CD4-positive, alpha-beta T cell treated with Interleukin-4 for 1 hour (primary cell): ENCODE results near the gene TANC1.

Experiments used
- DNase-seq, 2 donors: peaks; one replicate each; pipeline ENCODE4 v3.0.0-alpha.2; 2020 to 2022

TANC1 gene

GRCh38 chr2:159175927-159176326, 207.5 kb downstream of the TANC1 start:
- no peak for DNase-seq

GRCh38 chr2:159176555-159176954, 208.1 kb downstream of the TANC1 start:
- no peak for DNase-seq

- no peak for DNase-seq
These were observed 208.9 kb downstream of the TANC1 start for GRCh38 chr2:159177357-159177756.

GRCh38 chr2:159177957-159178356, 209.5 kb downstream of the TANC1 start:
- no peak for DNase-seq

GRCh38 chr2:159179096-159179495, 210.7 kb downstream of the TANC1 start:
- DNase-seq, result no peak

DNA sequence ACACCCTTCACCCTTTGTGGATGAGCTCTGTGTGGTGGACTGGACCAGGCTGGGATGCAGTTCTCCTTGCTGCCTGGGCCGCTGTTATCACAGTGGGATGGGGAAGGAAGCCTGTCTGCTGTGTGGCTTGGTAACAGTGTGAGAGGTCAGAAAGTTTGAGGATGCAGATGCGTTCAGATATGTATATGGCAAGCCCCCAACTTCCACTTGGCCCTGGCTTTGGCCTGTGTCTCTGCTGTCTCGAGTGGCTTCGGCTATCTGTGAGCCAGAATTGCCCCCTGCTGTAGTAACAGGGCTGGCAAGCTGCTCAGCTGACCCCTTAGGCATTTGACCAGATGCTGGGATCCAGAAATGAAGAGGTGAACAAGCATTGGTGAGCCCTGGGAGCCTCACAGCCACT, 211.3 kb downstream of the TANC1 start:
- DNase-seq, result no peak

DNA sequence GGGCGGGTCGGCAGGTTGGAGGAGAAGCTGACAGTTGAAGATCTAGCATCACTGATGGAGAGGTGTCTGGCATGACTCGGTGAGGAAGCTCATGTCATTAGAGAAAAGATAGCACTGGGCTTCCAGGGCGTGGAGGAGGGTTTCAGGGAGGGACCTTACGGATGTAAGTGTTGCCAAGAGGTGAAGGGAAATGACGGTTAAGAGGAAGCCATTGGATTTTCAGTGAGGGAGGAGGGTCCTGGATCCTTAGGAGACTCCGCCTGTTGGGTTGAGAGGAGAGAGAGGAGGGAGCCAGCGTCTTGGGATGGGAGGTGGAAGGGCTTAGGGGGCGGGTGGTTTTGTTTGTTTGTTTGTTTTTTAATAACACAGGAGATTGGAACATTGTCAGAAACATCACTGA, 214.9 kb downstream of the TANC1 start:
- DNase-seq, result no peak

GRCh38 chr2:159185401-159186130, 217.1 kb downstream of the TANC1 start:
- peak; percentile 19 to 28 for DNase-seq

DNA sequence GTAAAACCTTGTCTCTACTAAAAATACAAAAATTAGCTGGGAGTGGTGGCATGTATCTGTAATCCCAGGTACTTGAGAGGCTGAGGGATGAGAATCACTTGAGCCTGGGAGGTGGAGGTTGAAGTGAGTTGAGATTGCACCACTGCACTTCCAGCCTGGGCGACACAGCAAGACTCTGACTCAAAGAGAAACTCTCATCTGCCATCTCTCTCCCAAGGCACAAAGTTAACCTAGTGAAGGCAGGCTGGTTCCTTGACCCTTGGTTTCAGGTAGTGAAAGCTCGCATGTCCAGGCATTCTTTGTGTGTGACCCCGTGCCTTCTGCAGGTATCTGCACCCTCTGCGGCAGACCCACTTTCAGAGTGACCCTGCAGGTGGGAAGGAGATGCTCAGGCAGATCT, 218.0 kb downstream of the TANC1 start:
- no peak for DNase-seq

DNA sequence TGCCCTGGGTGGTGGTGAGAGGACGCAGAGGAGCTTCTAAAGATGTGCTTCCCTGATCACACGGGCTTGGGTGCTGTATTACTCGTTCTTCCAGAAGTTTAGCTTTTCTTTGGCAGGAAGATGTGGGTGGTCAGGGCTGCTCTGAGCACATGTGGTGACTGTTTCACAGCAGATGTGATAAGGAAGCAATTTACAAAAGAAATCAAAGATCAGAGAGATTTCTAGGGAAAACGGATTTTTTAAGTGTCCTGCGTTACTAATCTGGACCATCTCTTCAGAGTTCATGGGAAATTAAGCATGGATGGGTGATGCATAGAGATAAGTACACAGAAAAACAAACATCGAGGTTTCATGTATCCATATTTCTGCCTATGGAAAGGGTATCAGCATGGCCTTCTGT, 218.7 kb downstream of the TANC1 start:
- no peak for DNase-seq

DNA sequence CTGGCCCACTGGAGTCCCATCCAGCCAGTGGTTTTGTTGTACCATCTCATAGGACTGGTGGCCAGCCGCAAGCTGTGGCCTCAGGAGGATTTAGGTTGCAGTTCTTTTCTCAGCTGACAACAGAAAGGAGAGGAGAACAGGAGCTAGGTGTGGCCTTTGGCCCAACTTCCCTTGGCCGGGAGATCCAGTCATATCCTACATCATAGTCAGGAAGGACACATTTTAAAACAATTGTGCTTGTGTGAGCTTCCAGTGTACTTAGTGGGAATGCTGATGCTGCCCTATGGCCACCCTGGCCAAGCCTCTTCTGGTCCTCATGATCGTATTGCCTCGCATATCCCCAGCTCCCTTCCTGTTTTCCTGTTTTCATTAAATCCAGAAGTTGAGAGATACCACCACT, 220.0 kb downstream of the TANC1 start:
- DNase-seq, result no peak

DNA sequence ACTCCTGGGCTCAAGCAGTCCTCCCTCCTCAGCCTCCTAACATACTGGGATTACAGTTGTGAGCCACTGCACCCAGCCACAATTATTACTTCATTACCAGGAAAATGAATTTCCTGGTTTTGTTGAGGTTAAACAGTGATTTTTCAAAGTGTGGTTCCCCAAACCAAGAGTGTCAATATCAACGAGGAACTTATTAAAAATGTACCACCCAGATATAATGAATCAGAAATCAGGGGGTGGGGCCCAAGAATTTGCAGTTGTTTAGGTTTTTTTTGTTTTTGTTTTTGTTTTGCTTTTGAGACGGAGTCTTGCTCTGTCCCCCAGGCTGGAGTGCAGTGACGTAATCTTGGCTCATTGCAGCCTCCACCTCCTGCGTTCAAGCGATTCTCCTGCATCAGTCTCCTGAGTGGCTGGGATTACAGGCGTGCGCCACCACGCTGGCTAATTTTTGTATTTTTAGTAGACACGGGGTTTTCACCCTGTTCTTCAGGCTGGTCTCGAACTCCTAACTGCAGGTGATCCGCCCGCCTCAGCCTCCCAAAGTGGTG, 224.0 kb downstream of the TANC1 start:
- DNase-seq, result no peak

DNA sequence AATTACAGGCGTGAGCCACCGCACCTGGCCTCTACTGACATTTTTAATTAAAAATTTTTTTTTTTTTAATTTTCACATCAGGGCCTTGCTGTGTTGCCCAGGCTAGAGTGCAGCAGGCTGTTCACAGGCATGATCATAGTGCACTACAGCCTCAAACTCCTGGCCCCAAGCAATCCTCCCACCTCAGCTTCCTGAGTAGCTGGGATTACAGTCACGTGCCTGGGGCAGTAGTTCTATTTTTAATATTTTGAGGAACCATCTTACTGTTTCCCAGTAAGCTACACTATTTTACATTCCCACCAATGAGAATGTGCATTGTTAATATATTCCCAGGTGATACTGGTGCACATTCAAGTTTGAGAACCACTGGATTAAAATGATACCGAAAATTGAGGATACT, 225.4 kb downstream of the TANC1 start:
- DNase-seq, result no peak

DNA sequence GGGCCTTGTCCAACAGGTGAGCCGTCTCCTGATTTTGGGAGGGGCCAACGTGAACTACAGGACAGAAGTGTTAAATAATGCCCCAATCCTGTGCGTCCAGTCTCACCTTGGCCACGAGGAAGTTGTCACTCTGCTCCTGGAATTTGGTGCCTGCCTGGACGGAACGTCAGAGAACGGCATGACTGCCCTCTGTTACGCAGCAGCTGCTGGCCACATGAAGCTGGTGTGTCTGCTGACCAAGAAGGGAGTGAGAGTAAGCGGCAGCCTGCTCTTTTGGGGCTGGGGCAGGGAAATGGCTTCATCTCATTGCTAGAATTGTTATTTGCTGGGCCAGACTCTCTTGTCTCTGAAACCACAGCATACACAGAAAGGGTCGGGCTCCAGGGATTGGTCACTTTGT, 225.8 kb downstream of the TANC1 start:
- DNase-seq, result no peak

- DNase-seq, result no peak
These were observed 227.3 kb downstream of the TANC1 start for GRCh38 chr2:159195697-159196096.

- no peak for DNase-seq
These were observed 228.0 kb downstream of the TANC1 start for GRCh38 chr2:159196393-159196925.

- no peak for DNase-seq
These were observed 230.8 kb downstream of the TANC1 start for GRCh38 chr2:159199236-159199635.

GRCh38 chr2:159199761-159200465, 231.5 kb downstream of the TANC1 start:
- no peak for DNase-seq

DNA sequence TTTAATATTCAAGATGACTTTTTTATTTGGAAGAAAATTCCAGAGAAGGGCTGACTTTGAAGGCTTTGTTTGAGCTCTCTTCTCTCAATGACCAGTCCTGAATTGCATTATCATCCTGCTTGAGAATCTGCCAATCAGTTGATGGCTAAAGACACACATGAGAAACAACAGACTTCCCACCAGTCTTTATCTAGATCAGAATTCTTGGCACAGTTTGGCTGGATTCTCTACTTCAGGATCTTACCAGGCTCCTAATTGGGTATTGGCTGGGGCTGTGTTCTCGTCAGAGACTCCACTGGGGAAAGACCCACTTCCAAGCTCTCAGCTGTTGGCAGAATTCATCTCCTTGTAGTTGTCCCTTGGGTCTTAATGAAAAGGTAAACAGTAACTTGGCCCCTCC, 232.1 kb downstream of the TANC1 start:
- no peak for DNase-seq

GRCh38 chr2:159201360-159202063, 233.1 kb downstream of the TANC1 start:
- peak; percentile 37 to 58 for DNase-seq

DNA sequence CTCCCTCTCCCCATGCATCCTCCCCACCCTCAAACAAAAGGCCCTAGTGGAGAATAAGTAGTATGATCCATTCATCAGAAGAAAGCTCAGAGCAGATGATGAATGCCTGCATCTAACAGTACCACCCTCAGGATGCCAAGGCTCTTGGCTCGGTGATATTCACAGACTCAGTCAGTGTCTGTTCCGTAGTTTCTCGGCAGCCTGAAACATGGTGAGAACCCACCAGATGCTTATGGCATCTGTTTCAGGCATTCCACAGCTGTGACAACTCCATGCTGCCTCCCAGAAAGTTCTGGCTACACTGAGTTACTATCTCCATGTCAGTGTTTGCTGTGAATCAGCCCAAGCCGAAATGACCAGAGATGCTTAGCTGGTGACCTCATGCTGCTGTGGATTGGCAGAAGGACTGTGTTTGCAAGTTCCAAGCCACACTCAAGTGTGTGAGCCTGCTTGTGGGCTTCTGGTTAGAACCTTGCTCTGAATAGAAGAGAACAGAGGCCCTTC, 234.2 kb downstream of the TANC1 start:
- DNase-seq, result no peak

DNA sequence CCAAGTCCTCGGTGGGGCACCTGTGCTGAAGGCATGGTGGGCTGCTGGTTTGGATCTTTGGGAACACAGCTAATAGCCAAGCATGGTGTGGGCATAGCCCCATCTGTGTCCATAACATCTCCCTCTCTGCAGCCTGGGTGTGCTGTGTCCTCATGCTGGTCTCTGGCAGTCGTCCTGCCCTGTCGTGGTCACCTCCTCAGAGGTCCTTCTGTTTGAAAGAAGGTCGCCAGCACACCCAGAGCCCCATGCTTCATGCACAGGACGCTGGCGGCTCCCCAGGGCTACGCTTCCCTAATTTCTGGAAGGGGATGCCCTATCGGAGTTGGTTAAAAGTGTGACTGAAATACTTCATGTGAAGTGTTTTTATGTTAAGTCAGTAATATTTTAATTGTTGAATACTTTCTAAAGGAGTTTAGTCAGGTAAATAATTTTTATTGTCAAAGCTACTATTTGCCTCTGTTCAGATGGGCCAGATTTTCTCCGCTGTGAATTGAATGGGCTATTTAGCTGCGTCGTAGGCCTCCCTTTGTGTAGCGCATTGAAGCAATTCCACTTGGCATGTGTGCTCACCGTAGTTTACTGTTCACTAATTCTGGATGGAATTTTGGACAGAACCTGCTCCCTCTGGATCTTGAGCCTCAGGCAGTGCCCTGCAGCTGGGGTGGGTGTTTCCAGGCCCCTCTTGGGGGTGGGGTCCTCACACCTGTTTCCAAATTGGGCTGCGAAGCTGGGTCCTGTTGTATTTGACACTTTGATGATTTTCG, 236.1 kb downstream of the TANC1 start:
- no peak for DNase-seq
